Activated naive CD8-positive, alpha-beta T cell treated with anti-CD3 and anti-CD28 coated beads, Interleukin-2, amount 10 ng/mL, durations not matched to agents 7 days and 5 days (primary cell): ENCODE results near the gene ARRDC2. TPM values are rescaled to one million over a fixed set of nuclear protein-coding genes. Genes with fewer than 3 reads are reported as not detected.
A peak's percentile ranks its signal among the peaks of the same experiment; 100 is the strongest.
"Not testable (repeated sequence)": the region's sequence is repeated elsewhere in the genome, so short reads cannot be mapped to it uniquely, and the experiment has no call there.

Experiments used
- ATAC-seq: fragments of 150-1000 bp; cut with Tn5 transposase; one replicate; pipeline ENCODE4 v1.10.0; 2021; ENCODE audit warnings: low read depth, moderate library complexity
- POLR2A ChIA-PET: fragments of 350-600 bp; sonication (Branson Sonifier 250); formaldehyde crosslinking; loops from one replicate; lab custom pipeline; 2021; ENCODE audit warnings: antibody characterized with exemption; lab: Charles Lee
- DNase-seq: peaks from one replicate; pipeline ENCODE4 v3.0.0; 2021
- H3K27ac Mint-ChIP-seq: one replicate; pipeline ENCODE4 v1.8.0; 2022; ENCODE audit warnings: mild to moderate bottlenecking, mixed read lengths
- H3K27me3 Mint-ChIP-seq: one replicate; pipeline ENCODE4 v1.8.0; 2022; ENCODE audit warnings: mild to moderate bottlenecking, moderate library complexity, mixed read lengths
- H3K36me3 Mint-ChIP-seq: one replicate; pipeline ENCODE4 v1.8.0; 2021; ENCODE audit warnings: mild to moderate bottlenecking, mixed read lengths
- H3K4me1 Mint-ChIP-seq: one replicate; pipeline ENCODE4 v1.8.0; 2021; ENCODE audit warnings: mixed read lengths
- H3K4me3 Mint-ChIP-seq: one replicate; pipeline ENCODE4 v1.8.0; 2022; ENCODE audit warnings: mild to moderate bottlenecking, moderate library complexity, mixed read lengths
- H3K9me3 Mint-ChIP-seq: one replicate; pipeline ENCODE4 v1.8.0; 2021; ENCODE audit warnings: mixed read lengths
- total RNA-seq, 2 experiments: library from RNA; stranded (reverse); gene quantifications; one replicate each; pipeline ENCODE4 v1.2.3, GENCODE V29; 2021

Gene ARRDC2
- total RNA-seq, 2 experiments from 2014 or later: 66.5 to 71.2 TPM

DNA sequence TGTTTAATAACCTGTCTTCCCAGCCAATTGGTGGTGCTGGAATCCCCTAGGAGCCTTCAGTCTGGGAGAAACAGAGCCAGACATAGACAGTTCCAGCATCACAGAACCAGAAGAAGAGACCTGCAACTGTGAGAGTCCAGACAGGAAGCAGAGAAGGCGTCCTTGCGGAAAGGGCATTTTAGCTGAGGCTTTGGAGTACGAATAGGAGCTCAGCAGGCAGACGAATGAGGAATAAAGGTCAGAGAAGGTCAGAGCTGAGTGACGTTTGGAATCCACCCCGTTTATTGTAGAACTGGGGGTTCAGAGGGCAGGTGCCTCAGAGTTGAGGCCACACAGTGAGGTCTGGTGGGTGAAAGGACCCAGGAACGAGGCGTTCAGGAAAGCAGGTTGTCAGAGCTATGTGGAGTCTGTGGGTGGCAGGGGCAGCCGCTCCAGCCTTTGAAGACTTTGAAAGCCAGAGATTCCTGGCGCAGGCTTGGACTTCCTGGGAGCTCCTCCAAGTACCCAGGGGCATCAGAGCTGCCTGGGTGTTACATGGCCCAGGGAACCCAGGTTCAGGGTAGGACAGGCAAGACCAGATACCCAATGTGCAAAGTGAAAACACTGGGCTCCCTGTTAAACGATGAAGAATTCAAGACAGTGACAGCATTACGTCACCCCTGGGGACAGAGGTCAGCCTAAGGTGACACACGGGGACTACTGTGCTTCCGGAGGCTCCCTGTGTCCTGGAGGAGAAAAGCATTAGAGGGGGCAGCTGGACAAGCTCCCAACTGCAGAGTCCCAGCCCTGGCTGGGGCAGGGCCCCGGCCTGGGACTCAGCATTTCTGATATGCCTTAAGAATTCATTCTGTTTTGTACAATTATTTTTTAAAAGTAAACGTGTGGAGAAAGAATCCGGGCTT, 5.5 kb downstream of the ARRDC2 start:
- Mint-ChIP-seq H3K36me3 (peaks cover 34% of the 10 kb centered on the region), H3K27me3 (no peaks in the 10 kb centered on the region), H3K4me3 (peak overlapping the region; percentile 57), H3K27ac (peak overlapping the region; percentile 44), H3K9me3 (no peaks in the 10 kb centered on the region), H3K4me1 (peaks cover 45% of the 10 kb centered on the region)
- DNase-seq (peak; percentile 45), ATAC-seq (no peak)
- POLR2A ChIA-PET: interaction anchor here (0.6 to 1.5 kb wide), 6 partner anchors 9 to 44 kb away, joined by 3 to 8 read pairs (median 5); no protein-coding TSS in a partner anchor

- POLR2A ChIA-PET: interaction anchor here (1.2 to 1.5 kb wide), 4 partner anchors 8 to 42 kb away, joined by 3 to 8 read pairs (median 4); no protein-coding TSS in a partner anchor
- peak; percentile 74 for ATAC-seq
- peak; percentile 52 for DNase-seq
- Mint-ChIP-seq H3K4me3 (peak overlapping the region; percentile 57), H3K27ac (peak overlapping the region; percentile 69), H3K4me1 (peaks cover 42% of the 10 kb centered on the region), H3K9me3 (no peaks in the 10 kb centered on the region), H3K27me3 (no peaks in the 10 kb centered on the region), H3K36me3 (peaks cover 28% of the 10 kb centered on the region)
These were observed 6.2 kb downstream of the ARRDC2 start for GRCh38 chr19:18014197-18014596.

DNA sequence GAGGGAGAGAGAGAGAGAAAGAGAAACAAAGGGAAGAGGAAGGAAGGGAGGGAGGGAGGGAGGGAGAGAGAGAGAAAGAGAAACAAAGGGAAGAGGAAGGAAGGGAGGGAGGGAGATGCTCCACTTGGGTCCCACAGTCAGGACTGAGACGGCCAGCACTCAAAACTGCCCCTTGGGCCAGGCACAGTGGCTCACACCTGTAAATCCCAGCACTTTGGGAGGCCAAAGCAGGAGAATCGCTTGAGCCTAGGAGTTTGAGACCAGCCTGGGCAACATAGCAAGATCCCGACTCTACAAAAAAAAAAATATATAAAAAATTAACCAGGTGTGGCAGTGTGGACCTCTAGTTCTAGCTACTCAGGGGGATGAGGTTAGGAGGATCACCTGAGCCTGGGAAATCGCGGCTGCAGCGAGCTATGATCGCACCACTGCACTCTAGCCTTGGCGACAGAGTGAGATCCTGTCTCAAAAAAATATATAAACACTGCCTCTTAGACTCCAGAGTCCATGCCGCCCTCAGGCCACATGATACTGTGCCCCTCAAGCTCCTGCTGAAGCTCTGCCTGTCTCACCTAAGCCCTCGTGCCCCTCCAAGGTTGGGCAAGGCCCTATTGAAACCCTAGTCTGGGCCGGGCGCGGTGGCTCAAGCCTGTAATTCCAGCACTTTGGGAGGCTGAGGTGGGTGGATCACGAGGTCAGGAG, 8.4 kb downstream of the ARRDC2 start:
- H3K27me3 Mint-ChIP-seq: no peaks in the 10 kb centered on the region
- H3K9me3 Mint-ChIP-seq: no peaks in the 10 kb centered on the region
- no peak overlapping the region for H3K27ac Mint-ChIP-seq
- peaks cover 22% of the 10 kb centered on the region for H3K36me3 Mint-ChIP-seq
- POLR2A ChIA-PET: no interaction called here
- no peak overlapping the region for H3K4me3 Mint-ChIP-seq
- ATAC-seq (no peak), DNase-seq (no peak)
- H3K4me1 Mint-ChIP-seq: peaks cover 46% of the 10 kb centered on the region

DNA sequence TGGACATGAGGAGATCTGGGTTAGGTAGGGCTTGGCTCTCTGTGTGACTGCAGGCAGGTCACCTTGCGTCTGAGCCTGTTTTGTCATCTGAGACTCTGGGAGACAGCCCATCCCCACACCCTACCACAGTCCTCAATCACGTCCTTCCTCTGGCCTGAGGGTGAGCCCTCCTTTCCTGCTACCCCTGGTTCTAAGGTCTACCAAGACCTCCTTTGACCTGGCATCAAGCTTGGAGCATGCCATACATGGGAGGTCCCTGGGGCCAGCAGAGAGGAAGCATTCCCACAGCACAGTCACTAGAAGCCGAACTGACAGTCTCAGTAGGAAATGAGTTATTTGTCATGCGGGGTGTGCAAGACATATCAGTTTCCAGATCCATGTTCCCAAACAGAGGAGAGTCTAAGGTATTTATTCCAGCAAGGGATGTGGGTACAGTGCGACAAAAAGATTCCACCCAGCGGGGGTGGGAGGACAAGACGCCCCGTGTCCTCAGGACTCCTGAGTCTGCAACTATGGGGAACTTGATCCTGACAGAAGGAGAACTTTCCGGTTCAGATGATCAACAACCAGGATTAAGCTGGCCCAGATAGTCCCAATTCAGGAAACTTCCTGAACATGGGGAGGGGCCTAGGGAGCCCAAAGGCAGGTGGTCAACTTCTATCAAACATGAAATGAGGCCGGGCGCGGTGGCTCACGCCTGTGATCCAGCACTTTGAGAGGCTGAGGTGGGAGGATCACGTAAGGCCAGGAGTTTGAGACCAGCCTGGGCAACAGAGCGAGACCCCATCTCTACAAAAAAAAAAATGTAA, 9.5 kb downstream of the ARRDC2 start:
- Mint-ChIP-seq H3K36me3 (peaks cover 22% of the 10 kb centered on the region), H3K9me3 (no peaks in the 10 kb centered on the region), H3K27me3 (no peaks in the 10 kb centered on the region), H3K4me1 (peaks cover 55% of the 10 kb centered on the region), H3K27ac (peak overlapping the region; percentile 38), H3K4me3 (no peak overlapping the region)
- ATAC-seq (no peak), DNase-seq (no peak)
- POLR2A ChIA-PET: no interaction called here

- no peak for DNase-seq
- Mint-ChIP-seq H3K27ac (peak overlapping the region; percentile 98), H3K27me3 (no peaks in the 10 kb centered on the region)
These were observed 12.5 kb downstream of the ARRDC2 start for GRCh38 chr19:18020212-18021085.

GRCh38 chr19:18021121-18021755, 13.3 kb downstream of the ARRDC2 start:
- POLR2A ChIA-PET: interaction anchor here (1.0 to 1.6 kb wide), 2 partner anchors 21 to 24 kb away, joined by 4 to 9 read pairs; no protein-coding TSS in a partner anchor
- peak; percentile 48 for DNase-seq
- Mint-ChIP-seq H3K36me3 (peaks cover 2% of the 10 kb centered on the region), H3K9me3 (no peaks in the 10 kb centered on the region), H3K4me1 (peaks cover 49% of the 10 kb centered on the region), H3K4me3 (peak overlapping the region; percentile 89), H3K27ac (peak overlapping the region; percentile 98), H3K27me3 (peaks cover 1% of the 10 kb centered on the region)
- no peak for ATAC-seq

More at GRCh38 chr19:18020212-18021085, 12.5 kb downstream of the ARRDC2 start:
- POLR2A ChIA-PET: interaction anchor here (1.2 to 1.6 kb wide), 2 partner anchors 25 kb away, joined by 4 to 9 read pairs; no protein-coding TSS in a partner anchor
- Mint-ChIP-seq H3K4me1 (peaks cover 54% of the 10 kb centered on the region), H3K9me3 (no peaks in the 10 kb centered on the region), H3K4me3 (no peak overlapping the region), H3K36me3 (peaks cover 5% of the 10 kb centered on the region)
- ATAC-seq: no peak

- POLR2A ChIA-PET: interaction anchor here (0.5 to 2.4 kb wide), 10 partner anchors 9 to 604 kb away, joined by 3 to 15 read pairs (median 3); partner anchors contain the start of gene ARRDC2
- Mint-ChIP-seq H3K4me1 (peaks cover 40% of the 10 kb centered on the region), H3K4me3 (peak overlapping the region; percentile 77), H3K27ac (peak overlapping the region; percentile 90), H3K36me3 (peaks cover 2% of the 10 kb centered on the region), H3K9me3 (no peaks in the 10 kb centered on the region), H3K27me3 (peaks cover 1% of the 10 kb centered on the region)
- peak; percentile 37 for ATAC-seq
- peak; percentile 62 for DNase-seq
These were observed 15.8 kb downstream of the ARRDC2 start for GRCh38 chr19:18023622-18024251.

DNA sequence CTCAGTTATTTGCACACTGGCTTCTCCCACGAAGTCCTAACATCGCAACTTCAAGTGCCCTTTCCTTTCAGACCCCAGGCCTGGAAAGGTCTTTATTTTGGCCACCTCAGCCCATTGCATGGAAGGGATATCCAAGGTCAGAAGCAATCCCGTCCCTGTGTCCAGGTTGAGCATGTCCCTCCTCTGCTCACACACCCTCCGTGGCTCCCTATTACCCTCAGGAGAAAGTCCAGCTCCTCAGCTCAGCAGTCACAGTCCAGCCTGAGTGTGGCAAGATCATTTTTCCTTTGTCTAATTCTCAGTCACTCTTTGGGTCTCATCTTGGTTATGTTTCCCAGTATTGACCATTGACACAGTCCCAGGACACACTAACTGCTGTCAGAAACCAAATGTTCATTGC, 19.2 kb downstream of the ARRDC2 start:
- peaks cover 27% of the 10 kb centered on the region for H3K4me1 Mint-ChIP-seq
- no peak overlapping the region for H3K4me3 Mint-ChIP-seq
- POLR2A ChIA-PET: no interaction called here

GRCh38 chr19:18029617-18030338, 21.8 kb downstream of the ARRDC2 start:
- DNase-seq: no peak
- H3K4me1 Mint-ChIP-seq: peaks cover 6% of the 10 kb centered on the region
- peaks cover 1% of the 10 kb centered on the region for H3K27me3 Mint-ChIP-seq
- H3K4me3 Mint-ChIP-seq: no peak overlapping the region
- H3K36me3 Mint-ChIP-seq: no peaks in the 10 kb centered on the region
- no peak overlapping the region for H3K27ac Mint-ChIP-seq
- POLR2A ChIA-PET: no interaction called here
- ATAC-seq: no peak
- H3K9me3 Mint-ChIP-seq: no peaks in the 10 kb centered on the region

More for the DNA sequence above, 19.2 kb downstream of the ARRDC2 start:
- Mint-ChIP-seq H3K27ac (no peak overlapping the region), H3K36me3 (peaks cover 2% of the 10 kb centered on the region), H3K9me3 (no peaks in the 10 kb centered on the region), H3K27me3 (peaks cover 1% of the 10 kb centered on the region)
- DNase-seq (no peak), ATAC-seq (no peak)

GRCh38 chr19:18031401-18031800, 23.4 kb downstream of the ARRDC2 start:
- peaks cover 10% of the 10 kb centered on the region for H3K4me1 Mint-ChIP-seq
- H3K36me3 Mint-ChIP-seq, ATAC-seq, H3K27ac Mint-ChIP-seq, H3K9me3 Mint-ChIP-seq, H3K27me3 Mint-ChIP-seq, DNase-seq, H3K4me3 Mint-ChIP-seq: not testable (repeated sequence)
- POLR2A ChIA-PET: interaction anchor here (0.6 to 1.3 kb wide), 2 partner anchors 13 to 536 kb away, joined by 3 to 9 read pairs; no protein-coding TSS in a partner anchor

GRCh38 chr19:18032102-18032501, 24.1 kb downstream of the ARRDC2 start:
- H3K4me3 Mint-ChIP-seq, H3K27me3 Mint-ChIP-seq, H3K27ac Mint-ChIP-seq, H3K36me3 Mint-ChIP-seq, H3K9me3 Mint-ChIP-seq, DNase-seq, ATAC-seq, H3K4me1 Mint-ChIP-seq: not testable (repeated sequence)
- POLR2A ChIA-PET: interaction anchor here (1.3 kb wide), 1 partner anchor 12 kb away, joined by 9 read pairs; no protein-coding TSS in a partner anchor
